PC-9 (cell line): ENCODE measurements around the gene FNIP1.

Experiments used
- CTCF ChIP-seq: fragments of 200-600 bp; sonication (generic); conservative IDR thresholded peaks from 2 replicates; pipeline ENCODE4 v1.6.1; 2017; ENCODE audit warnings: mixed run types, antibody characterized with exemption, mild to moderate bottlenecking, moderate library complexity
- EZH2 ChIP-seq: fragments of 200-600 bp; sonication (generic); IDR thresholded peaks from 2 replicates; pipeline ENCODE4 v1.8.0; 2017; ENCODE audit warnings: antibody characterized with exemption, low read depth

- no peak for TF ChIP-seq CTCF
- no peak for TF ChIP-seq EZH2
These were observed 28.7 kb upstream of the FNIP1 start for GRCh38 chr5:131825404-131826013.
